Measurements from ENCODE around the gene NMU. TPM values are rescaled to one million over a fixed set of nuclear protein-coding genes. Genes with fewer than 3 reads are reported as not detected.

The NMU gene
- total RNA-seq, 4 donors from 2014 or later: not detected

GRCh38 chr4:55650483-55650882 lies 14.4 kb upstream of the NMU start:
- in situ Hi-C loops (cut with MboI; ENCODE audit: low sequenced_read_pairs in 4 of 4): no loop called here
- TF ChIP-seq CTCF (IDR thresholded peaks at IDR 0.05 in 4 of 5, conservative IDR thresholded peaks at IDR 0.05 in 1 of 5) (no peak), POLR2A (IDR thresholded peaks at IDR 0.05) (no peak)

GRCh38 chr4:55637272-55637820 lies 1.2 kb upstream of the NMU start:
- Histone ChIP-seq H3K27ac (no peak overlapping the region), H3K4me1 (peaks cover 0 to 4% of the 10 kb centered on the region in 2 donors), H3K4me3 (no peak overlapping the region), H3K36me3 (no peaks in the 10 kb centered on the region), H3K27me3 (peaks cover 27 to 47% (median 39%) of the 10 kb centered on the region in 3 donors), H3K9me3 (no peaks in the 10 kb centered on the region)
- intact Hi-C loops (cut with DNase I; ENCODE audit: low total_unique reads): no loop called here
- in situ Hi-C loops (cut with MboI; ENCODE audit: low sequenced_read_pairs in 4 of 4): no loop called here
- ATAC-seq: no peak
- DNase-seq: no peak
- no peak for TF ChIP-seq POLR2A (IDR thresholded peaks at IDR 0.05)
- no peak for TF ChIP-seq CTCF (IDR thresholded peaks at IDR 0.05 in 4 of 5, conservative IDR thresholded peaks at IDR 0.05 in 1 of 5)

More at GRCh38 chr4:55650483-55650882, 14.4 kb upstream of the NMU start:
- no peaks in the 10 kb centered on the region for H3K27me3 ChIP-seq
- ATAC-seq (no peak), DNase-seq (no peak)
- H3K9me3 ChIP-seq: no peaks in the 10 kb centered on the region
- no peak overlapping the region for H3K4me3 ChIP-seq
- intact Hi-C loops (cut with DNase I; ENCODE audit: low total_unique reads): no loop called here
- H3K27ac ChIP-seq: no peak overlapping the region
- H3K4me1 ChIP-seq: no peaks in the 10 kb centered on the region
- no peaks in the 10 kb centered on the region for H3K36me3 ChIP-seq

GRCh38 chr4:55636656-55636999 lies 530 bp upstream of the NMU start:
- TF ChIP-seq POLR2A (IDR thresholded peaks at IDR 0.05): no peak
- TF ChIP-seq CTCF (IDR thresholded peaks at IDR 0.05 in 4 of 5, conservative IDR thresholded peaks at IDR 0.05 in 1 of 5): no peak
- Histone ChIP-seq H3K9me3 (no peaks in the 10 kb centered on the region), H3K27ac (no peak overlapping the region), H3K4me3 (peak overlapping the region in 3 of 4 donors; percentile 29 to 50 (median 46)), H3K27me3 (peaks cover 27 to 47% (median 43%) of the 10 kb centered on the region in 3 donors), H3K4me1 (peaks cover 0 to 4% of the 10 kb centered on the region in 2 donors), H3K36me3 (no peaks in the 10 kb centered on the region)
- intact Hi-C loops (cut with DNase I; ENCODE audit: low total_unique reads): no loop called here
- in situ Hi-C loops (cut with MboI; ENCODE audit: low sequenced_read_pairs in 4 of 4): no loop called here
- DNase-seq (no peak), ATAC-seq (no peak)

- in situ Hi-C loops (cut with MboI; ENCODE audit: low sequenced_read_pairs in 4 of 4) (no loop called here), intact Hi-C loops (cut with DNase I; ENCODE audit: low total_unique reads) (no loop called here)
- DNase-seq (no peak), ATAC-seq (no peak)
- Histone ChIP-seq H3K27me3 (peaks cover 27 to 52% (median 43%) of the 10 kb centered on the region in 3 donors), H3K9me3 (no peaks in the 10 kb centered on the region), H3K36me3 (no peaks in the 10 kb centered on the region), H3K27ac (no peak overlapping the region), H3K4me1 (peaks cover 0 to 4% of the 10 kb centered on the region in 2 donors), H3K4me3 (no peak overlapping the region)
- TF ChIP-seq CTCF (IDR thresholded peaks at IDR 0.05 in 4 of 5, conservative IDR thresholded peaks at IDR 0.05 in 1 of 5): no peak
- TF ChIP-seq POLR2A (IDR thresholded peaks at IDR 0.05): no peak
Observed at GRCh38 chr4:55635282-55635681, 816 bp downstream of the NMU start.
